HG02840 (cell line): ENCODE measurements around the gene ERBIN.
"Not testable (repeated sequence)": the region's sequence is repeated elsewhere in the genome, so short reads cannot be mapped to it uniquely, and the experiment has no call there.

Experiments
- ATAC-seq: cut with Tn5 transposase; IDR thresholded peaks from one replicate; pipeline ENCODE4 v1.9.1; 2021; ENCODE audit warnings: mild to moderate bottlenecking, moderate library complexity, moderate number of reproducible peaks; ENCODE audit not compliant: unreplicated experiment, low FRiP score

ERBIN gene

DNA sequence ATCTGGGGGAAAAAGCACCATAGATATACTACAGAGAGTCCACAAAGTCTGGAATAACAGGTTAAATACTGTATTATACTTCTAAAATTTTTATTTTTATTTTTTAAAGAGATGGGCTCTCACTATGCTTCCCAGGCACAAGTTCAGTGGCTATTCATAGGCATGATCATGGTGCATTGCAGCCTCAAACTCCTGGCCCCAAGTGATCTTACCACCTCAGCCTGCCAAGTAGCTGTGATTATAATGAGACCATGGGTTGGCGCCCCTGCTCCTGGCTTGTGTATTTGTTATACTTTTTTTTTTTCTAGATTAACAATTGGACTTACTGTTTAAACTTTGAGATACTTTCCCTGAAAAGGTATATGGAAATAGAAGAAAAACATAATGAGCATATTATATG, 25.9 kb downstream of the ERBIN start:
- no peak for ATAC-seq

DNA sequence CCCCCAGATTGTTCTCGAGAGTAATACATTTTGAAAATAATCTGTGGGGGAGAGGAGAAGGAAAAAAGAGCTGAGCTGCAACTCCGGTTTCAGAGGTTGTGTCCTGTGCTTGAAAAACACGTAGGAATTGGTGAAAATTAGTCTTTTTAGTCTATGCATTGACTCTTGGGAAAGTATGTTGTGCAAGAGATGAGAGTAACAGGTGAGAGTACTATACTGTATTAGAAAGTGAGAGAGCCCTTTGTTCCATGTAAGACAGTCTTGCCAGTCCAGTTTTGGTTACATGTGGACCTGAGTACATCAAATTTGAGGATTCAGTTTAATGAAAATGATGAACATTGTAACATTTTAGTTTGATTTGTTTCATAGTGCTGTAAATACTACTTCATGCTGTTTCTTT, 27.8 kb downstream of the ERBIN start:
- ATAC-seq = no peak

DNA sequence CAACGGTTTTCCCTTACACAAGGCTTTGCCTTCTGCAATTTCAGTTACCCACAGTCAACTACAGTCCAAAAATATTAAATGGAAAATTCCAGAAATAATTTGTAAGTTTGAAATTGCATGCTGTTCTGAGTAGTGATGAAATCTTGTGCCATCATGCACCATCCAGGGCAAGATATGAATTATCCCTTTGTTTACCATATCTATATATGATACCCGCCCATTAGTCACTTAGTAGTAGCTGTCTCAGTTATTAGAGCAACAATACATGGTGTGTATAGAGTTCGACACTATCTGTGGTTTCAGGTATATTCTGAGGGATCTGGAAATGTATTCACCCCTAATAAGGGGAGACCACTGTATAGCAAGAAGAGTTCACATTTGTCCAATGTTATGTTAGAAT, 29.4 kb downstream of the ERBIN start:
- ATAC-seq = no peak

DNA sequence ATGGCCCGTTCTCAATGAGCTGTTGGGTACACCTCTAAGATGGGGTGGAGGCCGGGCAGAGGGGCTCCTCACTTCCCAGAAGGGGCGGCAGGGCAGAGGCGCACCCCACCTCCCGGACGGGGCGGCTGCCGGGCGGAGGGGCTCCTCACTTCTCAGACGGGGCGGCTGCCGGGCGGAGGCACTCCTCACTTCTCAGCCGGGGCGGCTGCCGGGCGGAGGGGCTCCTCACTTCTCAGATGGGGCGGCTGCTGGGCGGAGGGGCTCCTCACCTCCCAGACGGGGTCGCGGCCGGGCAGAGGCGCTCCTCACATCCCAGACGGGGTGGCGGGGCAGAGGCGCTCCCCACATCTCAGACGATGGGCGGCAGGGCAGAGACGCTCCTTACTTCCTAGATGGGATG, 31.3 kb downstream of the ERBIN start:
- not testable (repeated sequence) for ATAC-seq

DNA sequence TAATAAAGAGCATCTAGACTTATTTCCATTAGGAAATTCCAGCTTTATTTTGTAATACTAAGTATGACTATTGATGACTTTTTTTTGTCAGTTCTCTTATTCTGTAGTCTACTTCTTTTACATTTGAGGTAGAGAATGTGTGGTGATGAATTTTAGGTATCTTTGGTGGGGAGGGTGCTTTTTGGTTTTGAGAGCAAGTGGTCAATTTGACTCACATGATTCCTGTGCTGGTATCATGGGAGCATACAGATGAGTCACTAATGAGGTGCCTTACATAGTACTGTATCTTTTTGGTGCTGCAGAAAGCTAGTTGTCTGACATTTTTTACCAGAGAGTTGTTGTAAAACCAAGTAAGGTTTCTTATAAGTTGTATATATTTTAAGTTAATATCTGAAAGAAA, 35.3 kb downstream of the ERBIN start:
- peak; percentile 94 for ATAC-seq

DNA sequence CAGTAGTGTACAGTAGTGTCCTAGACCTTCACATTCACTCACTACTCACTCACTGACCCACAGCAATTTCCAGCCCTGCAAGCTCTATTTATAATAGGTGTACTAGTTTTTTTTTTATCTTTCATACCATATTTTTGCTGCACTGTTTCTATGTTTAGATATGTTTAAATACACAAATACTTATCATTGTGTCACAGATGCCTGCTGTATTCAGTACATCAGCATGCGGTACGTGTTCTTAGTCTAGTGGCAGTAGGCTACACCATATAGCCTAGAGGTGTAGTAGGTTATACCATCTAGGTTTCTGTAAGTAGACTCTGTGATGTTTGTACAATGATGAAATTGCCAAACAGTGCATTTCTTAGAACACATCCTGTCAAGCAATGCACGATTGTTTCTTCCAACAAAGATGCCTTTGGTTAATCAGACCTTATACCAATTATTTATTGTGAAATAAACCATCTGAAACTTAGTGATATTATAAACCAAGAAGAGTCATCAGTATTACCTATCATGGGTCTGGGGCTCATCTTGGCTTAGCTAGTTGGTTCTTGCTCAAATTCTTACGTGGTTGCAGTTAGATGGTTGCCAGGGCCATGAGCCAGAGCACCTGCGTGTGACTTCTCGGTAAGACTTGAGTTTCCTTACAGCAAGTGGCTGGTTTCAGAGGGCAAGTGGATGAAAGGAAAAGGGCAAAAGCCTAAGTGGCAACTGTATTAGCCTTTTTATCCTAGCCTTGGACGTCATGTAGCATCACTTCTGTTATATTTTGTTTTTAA, 41.1 kb downstream of the ERBIN start:
- no peak for ATAC-seq

DNA sequence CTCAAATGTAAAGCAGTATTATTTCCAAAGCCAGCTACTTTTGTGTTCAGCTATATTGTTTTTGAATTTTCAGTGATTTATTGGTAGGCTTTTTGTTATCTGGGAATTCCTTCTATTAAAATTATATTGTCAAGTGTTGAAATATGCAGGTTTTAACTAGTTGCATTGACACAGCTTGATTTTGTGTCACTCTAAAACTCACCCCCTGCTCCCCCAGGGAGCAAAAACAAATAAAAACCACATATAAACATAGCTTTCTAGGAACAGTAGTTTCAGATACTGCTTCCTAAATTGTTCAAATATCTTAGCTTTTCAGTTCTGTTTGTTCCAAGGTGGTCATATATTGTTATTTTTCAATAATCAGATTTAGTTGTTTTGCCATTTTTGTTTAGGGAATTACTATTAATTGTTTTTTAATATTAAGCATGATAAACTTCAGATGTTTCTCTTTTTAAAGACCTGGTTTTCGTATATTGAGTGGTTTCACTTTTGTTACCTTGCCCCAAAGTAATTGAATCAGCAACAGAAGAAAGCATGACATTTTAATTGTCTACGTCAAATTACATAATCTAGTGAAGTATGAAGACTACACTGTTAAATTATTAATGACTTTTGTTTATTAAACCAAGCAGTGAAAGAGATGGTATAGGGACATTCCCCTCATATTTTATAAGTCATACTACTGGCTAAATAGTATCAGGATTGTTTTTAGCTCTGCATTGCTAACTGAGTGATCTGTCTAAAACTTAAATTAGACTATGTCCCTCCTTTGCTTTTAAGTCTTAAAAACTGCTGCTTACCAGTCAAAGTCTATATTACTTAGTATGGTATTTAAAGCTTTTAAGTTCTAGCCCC, 43.4 kb downstream of the ERBIN start:
- ATAC-seq = no peak

DNA sequence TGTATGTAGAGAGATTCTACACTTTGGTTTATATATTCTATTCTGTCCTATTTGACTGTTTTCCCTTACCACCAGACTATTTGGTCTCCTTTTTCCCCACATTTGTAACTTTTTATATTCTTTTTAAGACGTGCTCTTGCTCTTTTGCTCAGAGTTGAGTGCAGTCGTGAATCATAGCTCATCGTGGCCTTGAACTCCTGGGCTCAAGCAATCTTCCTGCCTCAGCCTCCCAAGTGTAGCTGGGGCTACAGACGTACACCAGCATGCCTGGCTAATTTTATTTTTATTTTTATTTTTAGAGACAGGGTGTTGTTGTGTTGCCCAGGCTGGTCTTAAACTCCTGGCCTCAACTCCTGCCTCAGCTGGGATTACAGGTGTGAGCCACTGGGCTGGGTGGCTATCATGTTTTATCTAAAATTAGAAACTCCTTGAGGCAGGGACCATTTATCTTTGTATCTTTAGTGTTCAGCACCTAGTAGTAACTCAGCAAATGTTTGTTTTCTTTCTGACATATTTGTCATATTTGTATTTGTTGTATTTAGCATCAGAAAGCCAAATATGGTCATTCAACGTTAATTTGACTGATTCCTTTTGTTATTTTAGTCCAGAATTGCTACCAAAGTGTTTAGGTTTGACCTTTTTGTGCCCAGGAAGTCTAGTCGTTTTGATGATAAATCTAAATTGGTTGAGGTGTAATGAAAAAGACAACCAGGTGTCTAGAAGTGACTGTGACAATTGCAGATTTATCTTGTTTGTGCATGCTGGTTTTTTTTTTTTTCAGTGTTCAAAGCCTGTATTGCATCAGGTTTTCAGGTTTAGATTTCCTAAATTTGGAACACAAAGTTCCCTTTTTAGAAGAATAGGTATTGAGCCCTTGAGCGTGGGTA, 44.3 kb downstream of the ERBIN start:
- no peak for ATAC-seq

DNA sequence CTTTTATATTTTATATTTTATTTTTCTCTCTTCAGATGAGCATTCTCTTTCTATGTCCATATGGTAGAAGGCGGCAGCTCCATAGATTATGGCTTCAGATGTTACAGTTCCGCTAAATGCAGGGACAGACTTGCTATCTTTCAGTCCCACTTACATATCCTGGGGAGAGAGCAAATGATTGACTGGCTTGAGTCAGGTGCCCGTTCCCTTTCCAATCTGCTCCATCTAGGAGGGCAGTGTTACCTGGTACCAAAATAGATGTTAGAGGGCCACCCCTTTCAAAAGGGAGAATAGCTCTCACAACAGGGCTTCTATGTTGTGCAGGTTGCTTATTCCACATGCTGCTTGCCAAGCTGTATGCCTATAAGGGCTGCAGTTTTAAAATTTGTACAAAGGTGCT, 45.3 kb downstream of the ERBIN start:
- ATAC-seq = no peak

DNA sequence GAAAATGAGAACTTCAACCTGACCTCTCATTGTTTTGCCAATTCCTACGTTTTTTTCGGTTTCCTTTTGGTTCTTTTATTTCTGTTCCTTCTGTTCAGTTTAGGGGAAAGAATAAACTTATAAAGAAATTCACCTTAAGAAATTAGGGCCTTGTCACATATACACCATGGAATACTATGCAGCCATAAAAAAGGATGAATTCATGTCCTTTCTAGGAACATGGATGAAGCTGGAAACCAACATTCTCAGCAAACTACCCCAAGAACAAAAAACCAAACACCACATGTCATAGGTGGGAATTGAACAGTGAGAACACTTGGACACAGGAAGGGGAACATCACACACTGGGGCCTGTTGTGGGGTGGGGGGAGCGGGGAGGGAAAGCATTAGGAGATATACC, 46.5 kb downstream of the ERBIN start:
- not testable (repeated sequence) for ATAC-seq

DNA sequence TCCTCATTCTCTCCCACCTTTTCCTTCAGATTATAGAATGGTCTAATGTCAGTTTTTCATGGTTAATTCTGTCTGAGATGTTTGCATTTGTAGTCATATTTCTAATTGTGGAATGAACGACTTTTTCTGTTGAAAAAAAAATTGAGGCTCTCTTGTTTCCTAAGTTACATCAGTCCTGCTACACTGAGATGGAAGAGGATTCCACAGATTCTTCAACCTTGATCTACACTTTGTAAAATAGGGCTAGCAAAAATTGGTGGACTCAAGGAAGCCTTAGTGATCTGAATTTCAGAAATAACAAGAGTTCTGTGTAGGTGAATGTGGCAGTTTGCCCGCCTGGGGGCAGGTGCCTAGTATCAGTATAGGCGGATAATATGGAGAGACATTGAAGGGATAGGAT, 51.9 kb downstream of the ERBIN start:
- ATAC-seq = no peak

DNA sequence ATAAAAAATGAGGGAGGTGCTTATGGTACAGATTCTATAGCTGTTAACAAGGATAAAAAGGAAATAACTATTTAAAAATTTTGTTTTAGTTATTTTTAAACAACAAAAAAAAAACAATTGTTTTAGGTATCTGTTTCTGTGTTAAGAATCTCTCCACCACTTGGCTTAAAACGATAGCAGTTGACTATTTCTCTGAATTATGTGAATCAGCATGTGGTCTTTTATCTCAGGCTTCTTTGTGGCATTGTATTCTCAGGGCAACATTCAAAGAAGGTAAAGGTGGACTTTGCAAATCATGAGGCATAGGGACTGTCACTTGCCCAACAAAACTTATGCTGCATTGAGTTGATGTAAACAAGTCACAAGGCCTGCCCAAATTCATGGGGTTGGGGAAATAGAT, 55.2 kb downstream of the ERBIN start:
- no peak for ATAC-seq

DNA sequence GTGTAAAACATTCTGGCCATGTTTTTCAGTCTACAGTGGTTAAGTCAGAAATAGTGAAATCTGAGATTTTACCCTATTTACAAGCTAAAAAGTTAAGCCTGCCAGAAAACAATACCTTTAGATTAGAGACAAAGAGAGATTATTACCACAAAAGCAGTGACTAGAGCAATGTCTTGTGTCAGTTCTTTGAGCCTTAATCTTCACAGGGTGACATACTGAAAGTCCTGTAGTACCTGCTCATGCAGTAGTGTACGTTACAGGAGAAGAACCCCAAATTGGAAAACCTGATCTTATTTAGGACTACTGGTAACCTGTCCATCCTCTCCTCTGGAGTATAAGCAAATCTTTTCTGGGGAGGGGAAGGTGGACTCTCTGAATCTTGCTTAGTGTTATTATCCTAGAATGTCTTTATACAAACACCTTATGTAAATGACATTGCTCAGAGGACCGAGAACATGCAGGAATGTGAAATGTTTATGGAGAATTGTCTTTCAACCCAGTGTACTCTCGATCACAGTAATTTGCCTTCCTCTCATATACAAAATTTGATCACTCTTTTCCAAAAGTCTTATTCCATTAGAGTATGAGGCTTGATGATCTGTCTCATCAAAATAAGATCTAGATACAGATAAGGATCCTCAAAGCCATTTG, 55.7 kb downstream of the ERBIN start:
- no peak for ATAC-seq

DNA sequence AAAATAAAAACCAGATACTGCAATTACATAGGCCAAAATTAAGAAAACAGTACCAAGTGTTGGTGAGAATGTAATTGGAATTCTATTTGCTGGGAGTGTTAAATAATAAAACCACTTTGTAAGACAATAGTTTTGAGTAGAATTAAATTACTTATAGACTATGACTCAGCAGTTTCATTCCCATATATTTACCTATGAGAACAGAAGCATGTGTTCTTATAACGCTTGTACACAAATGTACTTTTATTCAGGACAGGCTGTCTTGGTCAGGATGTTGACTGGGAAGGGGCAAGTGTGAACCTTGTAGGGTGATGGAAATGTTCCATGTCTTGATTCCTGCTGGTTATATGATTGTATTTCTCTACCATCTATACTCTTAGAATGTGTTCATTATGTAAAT, 56.3 kb downstream of the ERBIN start:
- ATAC-seq = no peak

DNA sequence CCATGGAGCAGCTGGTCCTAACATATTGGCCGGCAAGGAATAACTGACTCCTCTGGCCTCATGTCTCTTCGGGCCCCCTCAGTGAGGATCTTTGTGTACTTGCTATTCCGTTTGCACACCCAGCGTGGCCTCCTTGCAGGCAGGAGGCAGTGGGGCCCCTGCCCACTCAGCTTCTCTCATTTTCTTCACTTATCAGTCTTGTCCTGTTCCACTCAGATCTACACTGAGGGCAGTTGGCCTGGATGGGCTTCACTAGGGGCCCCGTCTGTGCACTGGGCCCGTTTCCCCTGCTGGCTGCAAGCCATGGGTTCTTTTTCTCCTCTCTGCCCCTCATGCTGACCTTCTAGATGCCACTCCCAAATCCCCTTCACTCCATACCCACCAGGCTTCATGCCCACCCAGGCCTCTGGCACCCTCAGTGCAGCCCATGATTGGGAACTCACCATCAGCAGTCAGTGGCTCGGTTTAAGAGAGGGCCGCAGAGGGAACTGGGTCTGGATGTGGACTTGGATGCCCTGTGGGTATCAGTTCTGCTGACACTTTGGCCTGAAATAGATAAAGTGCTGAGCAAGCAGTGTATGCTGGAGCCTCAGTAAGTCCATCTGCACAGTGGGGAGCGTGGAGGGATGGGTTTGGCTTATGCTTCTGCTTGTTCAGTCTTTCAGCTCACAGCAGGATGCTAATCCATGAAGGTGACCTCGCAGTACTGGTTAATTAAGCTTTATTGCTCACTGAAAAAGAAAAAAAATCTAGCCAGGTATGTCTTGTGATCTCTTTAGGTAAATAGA, 57.9 kb downstream of the ERBIN start:
- ATAC-seq = no peak

DNA sequence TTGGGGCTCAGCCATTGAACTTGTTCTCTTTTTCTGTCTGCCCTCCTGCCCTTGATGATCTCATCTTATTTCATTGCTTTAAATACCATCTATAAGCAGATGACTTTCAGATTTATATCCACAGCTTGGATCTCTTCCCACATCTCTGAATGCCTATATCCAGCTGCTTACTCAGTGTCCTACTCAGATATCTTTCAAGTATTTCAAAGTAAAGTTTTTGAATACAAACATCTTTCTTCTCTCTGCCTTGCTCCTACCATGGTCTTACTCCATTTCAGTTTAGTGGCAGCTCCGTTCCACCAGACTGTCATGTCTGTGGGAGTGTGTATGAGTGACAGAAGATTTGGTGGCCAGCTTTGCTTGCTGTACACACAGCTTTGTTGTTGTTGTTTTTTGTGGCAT, 59.7 kb downstream of the ERBIN start:
- no peak for ATAC-seq

DNA sequence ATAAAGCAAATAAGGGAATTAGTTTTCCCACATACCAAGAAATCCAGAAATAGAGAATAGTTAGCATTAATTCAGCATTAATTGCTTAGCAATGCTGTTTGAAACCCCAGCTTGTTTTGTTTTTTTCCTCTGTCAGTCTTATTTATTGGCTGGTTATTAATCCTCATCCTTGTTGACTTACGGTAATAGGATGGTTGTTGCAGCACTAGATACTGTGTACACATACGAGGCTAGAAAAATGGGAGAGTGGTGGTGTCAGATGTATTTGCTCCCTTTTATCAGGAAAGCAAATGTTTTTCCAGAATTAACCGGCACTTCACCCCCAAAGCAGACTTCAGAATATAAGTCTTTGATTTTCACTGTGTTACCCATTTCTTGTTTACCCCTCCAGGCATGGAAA, 60.4 kb downstream of the ERBIN start:
- no peak for ATAC-seq

DNA sequence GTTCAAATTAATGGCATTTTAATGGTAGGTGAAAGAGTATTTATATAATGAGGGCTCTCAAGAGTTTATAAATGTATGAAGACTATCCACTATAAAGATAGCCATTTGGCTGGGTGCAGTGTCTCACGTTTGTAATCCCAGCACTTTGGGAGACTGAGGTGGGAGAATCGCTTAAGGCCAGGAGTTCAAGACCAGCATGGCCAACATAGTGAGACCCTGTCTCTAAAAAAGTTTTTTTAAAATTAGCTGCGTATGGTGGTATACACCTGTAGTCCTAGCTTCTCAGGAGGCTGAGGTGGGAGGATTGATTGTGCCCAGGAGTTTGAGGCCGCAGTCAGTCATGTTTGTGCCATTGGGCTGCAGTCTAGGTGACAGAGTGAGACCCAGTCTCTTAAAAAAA, 61.6 kb downstream of the ERBIN start:
- no peak for ATAC-seq

DNA sequence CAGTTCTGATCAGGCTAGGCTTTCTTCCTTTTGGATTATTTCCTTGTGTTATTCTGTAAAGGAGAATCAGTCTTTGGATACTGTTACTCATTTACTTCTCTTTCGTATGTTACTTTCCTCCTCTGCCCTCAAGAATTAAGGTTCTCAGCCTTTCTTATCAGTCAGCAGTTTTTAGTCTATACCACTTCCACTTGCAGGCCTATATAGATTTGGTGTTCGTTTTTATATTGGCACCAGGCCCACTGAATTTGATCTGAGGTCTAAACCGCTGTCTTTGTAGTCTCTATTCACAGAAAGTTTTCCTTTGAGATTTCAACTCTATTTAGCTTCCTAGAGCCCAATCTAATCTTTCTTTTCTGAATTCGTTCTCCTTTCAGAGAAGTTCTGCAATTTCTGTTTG, 62.8 kb downstream of the ERBIN start:
- no peak for ATAC-seq

DNA sequence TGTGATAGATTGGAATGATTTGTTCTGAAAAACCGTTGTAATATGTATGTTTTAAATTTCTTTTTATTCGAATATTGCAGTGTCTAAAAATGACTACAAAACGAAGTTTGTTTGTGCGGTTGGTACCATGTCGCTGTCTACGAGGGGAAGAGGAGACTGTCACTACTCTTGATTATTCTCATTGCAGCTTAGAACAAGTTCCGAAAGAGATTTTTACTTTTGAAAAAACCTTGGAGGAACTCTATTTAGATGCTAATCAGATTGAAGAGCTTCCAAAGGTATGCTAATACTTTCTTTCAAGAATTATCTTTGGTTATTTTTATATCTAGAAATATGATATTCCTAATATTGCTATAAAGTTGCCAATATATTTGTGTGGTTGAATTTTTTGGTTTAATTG, 66.3 kb downstream of the ERBIN start:
- no peak for ATAC-seq
